SW 1271 (cell line): Measurements from ENCODE around the gene TKT.
"Not testable (repeated sequence)": the region's sequence is repeated elsewhere in the genome, so short reads cannot be mapped to it uniquely, and the experiment has no call there.

ENCODE experiments used
- DNase-seq, 2 experiments: peaks; one replicate each; lab custom pipeline; 2025; lab: John Stamatoyannopoulos, UW

The TKT gene

DNA sequence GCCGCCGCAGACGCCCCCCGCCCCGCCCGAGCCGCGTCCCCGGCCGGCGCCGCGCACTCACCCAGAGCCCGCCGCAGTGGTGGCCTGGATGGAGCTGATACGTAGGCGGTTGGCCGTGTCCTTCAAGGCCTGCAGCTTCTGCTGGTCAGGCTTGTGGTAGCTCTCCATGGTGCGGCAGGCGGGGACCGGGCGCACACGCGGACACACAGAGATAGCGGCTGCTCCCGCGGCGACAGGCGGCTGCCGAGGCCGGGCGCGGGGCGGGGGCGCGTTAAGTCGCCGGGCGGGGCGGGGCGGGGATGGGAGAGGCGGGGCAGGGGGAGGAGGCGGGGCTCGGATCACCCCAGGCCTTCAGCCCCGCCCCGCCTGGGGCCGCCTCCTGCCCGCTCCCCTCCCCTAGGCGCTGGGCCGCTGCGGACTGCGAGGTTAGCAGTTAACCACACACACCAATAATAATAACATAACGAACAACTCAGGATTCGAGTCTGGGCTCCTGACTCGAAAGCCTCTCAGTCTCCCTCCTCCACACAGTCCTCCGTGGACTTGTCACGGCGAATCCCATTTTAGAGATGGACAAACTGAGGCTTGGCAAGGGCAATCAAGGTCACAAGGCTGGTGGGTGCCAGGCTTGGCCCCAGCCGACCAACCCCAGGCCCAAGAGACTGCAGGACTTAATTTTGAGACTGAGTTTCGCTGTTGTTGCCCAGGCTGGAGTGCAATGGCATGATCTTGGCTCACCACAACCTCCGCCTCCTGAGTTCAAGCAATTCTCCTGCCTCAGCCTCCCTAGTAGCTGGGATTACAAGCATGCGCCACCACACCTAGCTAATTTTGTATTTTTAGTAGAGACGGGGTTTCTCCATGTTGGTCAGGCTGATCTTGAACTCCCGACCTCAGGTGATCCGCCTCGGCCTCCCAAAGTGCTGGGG lies at the start of gene TKT:
TKT (minus strand) TSS at position 248 of the 929 bp plus-strand sequence; CDS start at position 168, 80 bp downstream.
- DNase-seq, result peak in 1 of 2 experiments; percentile 69

GRCh38 chr3:53303957-53304356 lies 48.1 kb upstream of the TKT start:
- DNase-seq, result no peak

- no peak for DNase-seq
These were observed 47.7 kb upstream of the TKT start for GRCh38 chr3:53303549-53303948.

GRCh38 chr3:53300826-53301225 lies 45.0 kb upstream of the TKT start:
- DNase-seq, result no peak

GRCh38 chr3:53299611-53300023 lies 43.8 kb upstream of the TKT start:
- DNase-seq, result peak; percentile 3 to 49

- DNase-seq, result no peak
These were observed 39.6 kb upstream of the TKT start for GRCh38 chr3:53295410-53295809.

DNA sequence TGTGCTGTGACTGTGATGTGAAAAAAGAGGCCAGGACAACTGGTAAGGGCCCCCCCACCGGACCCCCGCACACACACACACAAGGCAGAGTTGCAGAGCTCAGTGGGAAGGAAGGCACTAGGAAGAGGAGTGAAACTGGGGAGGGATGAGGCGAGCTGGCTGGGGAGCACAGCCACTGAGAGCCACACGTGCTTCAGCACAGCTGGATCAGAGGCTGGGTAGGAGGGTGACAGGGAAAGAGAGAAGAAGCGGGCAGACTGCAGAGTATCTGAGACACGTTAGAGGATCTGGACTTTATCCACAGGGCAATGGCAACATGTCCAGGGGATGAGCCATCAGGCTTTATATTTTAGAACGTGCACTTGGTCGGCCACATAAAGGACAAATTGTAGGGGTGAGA lies 38.0 kb upstream of the TKT start:
- no peak for DNase-seq

DNA sequence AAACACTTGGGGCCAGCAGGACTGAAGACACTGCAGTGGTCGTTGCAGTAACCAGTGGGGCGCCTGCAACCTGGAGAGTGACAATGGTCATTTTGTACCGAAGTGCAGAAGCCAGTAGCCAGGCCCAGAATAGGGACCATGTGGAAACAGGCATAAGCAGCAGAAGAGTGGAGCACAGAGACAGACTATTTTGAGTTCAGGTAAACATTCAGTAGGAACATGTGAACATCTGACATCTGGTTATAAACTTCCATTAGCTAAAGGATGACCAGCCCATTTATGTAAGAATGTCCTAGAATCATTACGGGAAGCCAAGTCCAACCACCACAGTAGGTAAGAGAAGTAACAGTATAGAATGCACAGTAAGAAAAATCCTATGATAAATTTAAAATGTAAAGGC lies 32.4 kb upstream of the TKT start:
- no peak for DNase-seq

DNA sequence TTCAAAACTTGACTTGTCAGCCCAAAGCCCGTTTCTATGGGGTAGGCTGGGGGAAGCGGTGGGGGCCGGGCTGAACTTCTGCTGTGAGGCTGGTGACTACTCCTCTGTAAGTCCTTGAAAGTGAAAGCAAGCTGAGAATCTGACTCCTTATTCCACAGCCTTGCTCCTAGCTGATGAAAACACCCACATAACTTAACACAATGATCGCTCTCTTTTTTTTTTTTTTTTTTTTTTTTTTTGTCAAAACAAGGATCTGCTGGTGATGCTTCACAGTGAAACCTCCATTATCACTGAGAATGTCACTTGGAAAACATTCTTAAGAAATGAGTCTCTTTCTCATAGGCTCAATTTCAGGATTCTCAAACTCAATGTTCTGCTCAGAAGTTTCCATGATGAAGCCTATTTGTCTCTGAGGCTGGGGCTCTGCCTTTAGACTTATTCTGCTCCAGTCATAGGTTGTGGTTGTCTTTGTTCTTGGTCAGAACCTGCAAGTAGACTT lies 31.4 kb upstream of the TKT start:
- no peak for DNase-seq

DNA sequence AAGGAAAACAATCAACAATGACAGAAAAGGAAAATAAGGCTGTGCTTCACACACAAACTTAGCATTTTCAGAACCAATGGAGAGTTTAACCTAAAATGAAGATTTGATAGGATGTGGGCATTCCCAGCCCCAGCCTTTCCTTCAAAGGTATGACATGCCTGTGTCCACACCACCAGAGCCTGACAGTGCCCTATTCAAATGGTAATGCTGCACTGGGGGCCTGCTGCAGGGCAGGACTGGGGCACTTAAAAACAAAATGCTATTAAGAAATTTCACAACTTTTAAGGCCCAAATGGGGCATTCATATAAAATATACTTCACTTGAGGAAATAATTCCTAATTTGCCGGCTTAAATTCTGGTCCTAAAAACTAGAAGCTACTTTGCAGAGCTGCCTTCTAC lies 30.9 kb upstream of the TKT start:
- DNase-seq, result no peak

- DNase-seq, result no peak
These were observed 26.8 kb upstream of the TKT start for GRCh38 chr3:53282581-53282980.

GRCh38 chr3:53278667-53279066 lies 22.8 kb upstream of the TKT start:
- no peak for DNase-seq

- DNase-seq, result no peak
These were observed 19.2 kb upstream of the TKT start for GRCh38 chr3:53274938-53275605.

- DNase-seq, result no peak
These were observed 17.4 kb upstream of the TKT start for GRCh38 chr3:53273146-53273670.

GRCh38 chr3:53269888-53270880 lies 14.4 kb upstream of the TKT start:
- peak; percentile 44 to 67 for DNase-seq

DNA sequence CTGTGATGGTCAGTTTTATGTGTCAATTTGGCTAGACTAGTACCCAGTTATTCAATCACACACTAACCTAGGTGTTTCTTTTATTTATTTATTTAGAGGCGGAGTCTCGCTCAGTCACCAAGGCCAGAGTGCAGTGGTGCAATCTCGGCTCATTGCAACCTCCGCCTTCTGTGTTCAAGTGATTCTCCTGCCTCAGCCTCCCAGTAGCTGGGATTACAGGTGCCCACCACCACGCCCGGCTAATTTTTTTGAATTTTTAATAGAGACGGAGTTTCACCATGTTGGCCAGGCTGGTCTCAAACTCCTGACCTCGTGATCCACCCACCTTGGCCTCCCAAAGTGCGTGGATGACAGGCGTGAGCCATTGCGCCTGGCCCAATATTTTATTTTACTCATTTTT lies 13.4 kb upstream of the TKT start:
- not testable (repeated sequence) for DNase-seq

DNA sequence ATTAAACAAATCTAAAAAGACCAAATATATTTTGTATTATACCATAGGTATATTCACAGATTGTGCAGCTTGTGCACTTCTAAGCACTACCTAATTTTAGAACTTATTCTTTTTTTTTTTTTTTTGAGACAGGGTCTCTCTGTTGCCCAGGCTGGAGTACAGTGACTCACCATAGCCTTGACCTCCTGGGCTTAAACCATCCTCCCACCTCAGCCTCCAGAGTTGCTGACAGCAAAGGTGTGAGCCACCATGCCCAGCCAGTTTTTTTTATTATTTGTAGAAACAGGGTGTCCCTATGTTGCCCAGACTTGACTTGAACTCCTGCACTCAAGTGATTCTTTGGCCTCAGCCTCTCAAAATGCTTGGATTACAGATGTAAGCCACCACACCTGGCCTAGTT lies 11.9 kb upstream of the TKT start:
- no peak for DNase-seq

DNA sequence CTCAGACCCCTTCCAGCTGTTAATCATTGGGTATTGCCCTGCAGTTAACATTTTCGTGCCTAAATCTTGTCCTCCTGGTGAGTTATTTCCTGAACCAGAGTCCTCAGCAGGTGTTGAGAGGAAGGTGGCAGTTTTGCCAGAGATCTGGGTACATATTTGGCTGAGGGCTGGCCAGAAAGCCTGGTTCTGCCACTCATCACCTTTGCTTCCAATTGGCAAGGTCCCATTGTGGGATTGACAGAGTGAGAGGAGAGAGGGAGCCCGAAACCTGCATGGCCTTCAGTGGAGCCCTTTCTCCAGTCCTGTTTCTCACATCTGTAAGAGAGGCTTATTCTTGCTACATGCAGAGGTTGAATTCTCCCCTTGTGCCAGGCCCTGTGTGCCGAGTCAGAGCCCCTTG lies 8.9 kb upstream of the TKT start:
- DNase-seq, result no peak

DNA sequence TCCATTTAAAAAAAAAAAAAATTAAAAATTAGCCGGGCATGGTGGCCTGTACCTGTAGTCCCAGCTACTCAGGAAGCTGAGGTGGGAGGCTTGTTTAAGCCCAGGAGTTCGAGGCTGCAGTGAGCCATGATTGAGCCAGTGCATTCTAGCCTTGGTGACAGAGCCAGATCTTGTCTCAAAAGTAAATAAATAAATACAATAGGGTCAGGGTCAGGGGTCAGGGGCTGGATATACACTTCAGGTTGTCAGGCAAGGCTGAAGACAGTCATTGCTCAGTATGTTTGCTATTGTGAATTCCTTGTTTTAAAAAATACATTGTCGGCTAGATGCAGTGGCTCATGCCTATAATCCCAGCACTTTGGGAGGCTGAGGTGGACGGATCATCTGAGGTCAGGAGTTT lies 8.1 kb upstream of the TKT start:
- DNase-seq, result no peak

- DNase-seq, result no peak
These were observed 5.9 kb upstream of the TKT start for GRCh38 chr3:53261712-53262111.

DNA sequence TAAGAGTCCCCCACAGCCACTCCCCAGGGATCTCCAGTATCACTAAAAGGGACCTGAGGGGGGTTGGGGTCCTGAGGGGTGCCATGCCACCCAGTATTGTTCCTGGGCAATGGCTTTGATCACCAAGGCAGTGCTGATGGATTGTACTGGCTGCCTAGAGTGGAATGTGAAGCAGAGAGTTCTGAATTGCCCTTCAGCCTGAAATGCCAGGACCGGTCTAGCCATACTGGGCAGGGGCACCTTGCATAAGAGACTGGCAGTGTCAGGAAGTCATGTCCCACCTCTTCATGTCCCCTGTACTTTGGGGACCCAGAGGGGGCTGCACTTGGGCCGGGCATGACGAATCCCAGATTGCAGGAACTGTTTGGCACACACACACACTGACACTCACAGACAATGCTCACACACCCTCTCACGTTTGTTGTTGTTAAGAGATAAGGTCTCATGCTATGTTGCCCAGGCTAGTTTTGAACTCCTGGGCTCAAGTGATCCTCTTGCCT lies 4.5 kb upstream of the TKT start:
- no peak for DNase-seq
